ENCODE results near the gene PCDHGA8.

PCDHGA8 gene

GRCh38 chr5:141437221-141437620 lies 44.8 kb downstream of the PCDHGA8 start:
- Histone ChIP-seq H4K20me1 (ENCODE audit: insufficient read depth, low read length) (no peaks in the 10 kb centered on the region), H3F3A (ENCODE audit: insufficient read depth, low read length) (no peaks in the 10 kb centered on the region), H3K4me1 (ENCODE audit: insufficient read depth, low read length, severe bottlenecking) (no peaks in the 10 kb centered on the region), H3K79me2 (ENCODE audit: insufficient read depth, low read length) (no peaks in the 10 kb centered on the region), H3K4me3 (ENCODE audit: low read depth, low read length, poor library complexity, severe bottlenecking) (no peak overlapping the region), H3K36me3 (ENCODE audit: insufficient read depth, low read length) (no peaks in the 10 kb centered on the region), H3K27ac (ENCODE audit: low read depth, low read length, poor library complexity, severe bottlenecking) (no peak overlapping the region), H3K27me3 (ENCODE audit: insufficient read depth, low read length) (no peaks in the 10 kb centered on the region), H3K9me2 (ENCODE audit: low read depth, low read length) (no peaks in the 10 kb centered on the region), H3K9ac (ENCODE audit: low read length) (no peak overlapping the region), H3K9me3 (ENCODE audit: low read length) (peaks cover 8% of the 10 kb centered on the region; the same call in 1 of the 2 replicates), H2AFZ (ENCODE audit: low read length) (no peak overlapping the region), H3K4me2 (ENCODE audit: low read length) (no peak overlapping the region)
- TF ChIP-seq EZH2 (IDR thresholded peaks at IDR 0.05; ENCODE audit: borderline replicate concordance, low read length) (no peak), CTCF (IDR thresholded peaks at IDR 0.05; ENCODE audit: low read length) (no peak)

GRCh38 chr5:141439411-141440141 lies 47.1 kb downstream of the PCDHGA8 start:
- H3K36me3 ChIP-seq (ENCODE audit: insufficient read depth, low read length) = no peaks in the 10 kb centered on the region
- no peaks in the 10 kb centered on the region for H3K27me3 ChIP-seq (ENCODE audit: insufficient read depth, low read length)
- no peak overlapping the region for H3K4me2 ChIP-seq (ENCODE audit: low read length)
- H3K9me3 ChIP-seq (ENCODE audit: low read length) = peaks cover 8% of the 10 kb centered on the region; the same call in 1 of the 2 replicates
- H4K20me1 ChIP-seq (ENCODE audit: insufficient read depth, low read length) = no peaks in the 10 kb centered on the region
- H3K27ac ChIP-seq (ENCODE audit: low read depth, low read length, poor library complexity, severe bottlenecking) = no peak overlapping the region
- H3K9ac ChIP-seq (ENCODE audit: low read length) = no peak overlapping the region
- no peaks in the 10 kb centered on the region for H3K9me2 ChIP-seq (ENCODE audit: low read depth, low read length)
- H3K79me2 ChIP-seq (ENCODE audit: insufficient read depth, low read length) = no peaks in the 10 kb centered on the region
- H2AFZ ChIP-seq (ENCODE audit: low read length) = no peak overlapping the region
- TF ChIP-seq EZH2 (IDR thresholded peaks at IDR 0.05; ENCODE audit: borderline replicate concordance, low read length) = no peak
- no peak for TF ChIP-seq CTCF (IDR thresholded peaks at IDR 0.05; ENCODE audit: low read length)
- no peaks in the 10 kb centered on the region for H3F3A ChIP-seq (ENCODE audit: insufficient read depth, low read length)
- no peaks in the 10 kb centered on the region for H3K4me1 ChIP-seq (ENCODE audit: insufficient read depth, low read length, severe bottlenecking)
- H3K4me3 ChIP-seq (ENCODE audit: low read depth, low read length, poor library complexity, severe bottlenecking) = no peak overlapping the region

GRCh38 chr5:141440341-141440740 lies 47.9 kb downstream of the PCDHGA8 start:
- Histone ChIP-seq H2AFZ (ENCODE audit: low read length) (no peak overlapping the region), H3K9me3 (ENCODE audit: low read length) (peaks cover 6% of the 10 kb centered on the region; the same call in 1 of the 2 replicates), H3K4me2 (ENCODE audit: low read length) (no peak overlapping the region), H3K4me3 (ENCODE audit: low read depth, low read length, poor library complexity, severe bottlenecking) (no peak overlapping the region), H3K27me3 (ENCODE audit: insufficient read depth, low read length) (no peaks in the 10 kb centered on the region), H3K4me1 (ENCODE audit: insufficient read depth, low read length, severe bottlenecking) (no peaks in the 10 kb centered on the region), H3K79me2 (ENCODE audit: insufficient read depth, low read length) (no peaks in the 10 kb centered on the region), H3K9me2 (ENCODE audit: low read depth, low read length) (no peaks in the 10 kb centered on the region), H3K9ac (ENCODE audit: low read length) (no peak overlapping the region), H3K27ac (ENCODE audit: low read depth, low read length, poor library complexity, severe bottlenecking) (no peak overlapping the region), H3F3A (ENCODE audit: insufficient read depth, low read length) (no peaks in the 10 kb centered on the region), H3K36me3 (ENCODE audit: insufficient read depth, low read length) (no peaks in the 10 kb centered on the region), H4K20me1 (ENCODE audit: insufficient read depth, low read length) (no peaks in the 10 kb centered on the region)
- TF ChIP-seq EZH2 (IDR thresholded peaks at IDR 0.05; ENCODE audit: borderline replicate concordance, low read length) (no peak), CTCF (IDR thresholded peaks at IDR 0.05; ENCODE audit: low read length) (no peak)

Measured in OCI-LY1 (cell line).